Keratinocyte (primary cell): ENCODE measurements around the gene CASK. TPM values are rescaled to one million over a fixed set of nuclear protein-coding genes. Genes with fewer than 3 reads are reported as not detected.

Source experiments
- DNase-seq: peaks from one replicate; pipeline ENCODE4 v3.0.0-alpha.2; 2011; ENCODE audit warnings: low read depth, missing footprints, low spot score
- FAIRE-seq: peaks from 2 replicates; lab custom pipeline; 2011; peaks lifted over from hg19 to GRCh38; lab: Jason Lieb, UNC
- H2AFZ ChIP-seq: 2 replicates; pipeline ENCODE4 v1.6.0; 2012; ENCODE audit warnings: low read length, control low read depth, inconsistent platforms; ENCODE audit not compliant: control insufficient read depth
- H3K27ac ChIP-seq: 2 replicates; pipeline ENCODE4 v1.5.1; 2011; ENCODE audit warnings: low read length; ENCODE audit not compliant: control insufficient read depth, insufficient read depth
- H3K27me3 ChIP-seq: 3 replicates; pipeline ENCODE4 v1.6.0; 2011; ENCODE audit warnings: low read length; ENCODE audit not compliant: control insufficient read depth, insufficient read depth; ENCODE audit errors: extremely low read depth
- H3K36me3 ChIP-seq, 2 experiments: 2 replicates in 1 of 2; 3 replicates in 1 of 2; pipeline ENCODE4 v1.5.1; 2011; ENCODE audit warnings: low read length in 2 of 2, mild to moderate bottlenecking in 1 of 2; ENCODE audit not compliant: control insufficient read depth in 2 of 2, insufficient read depth in 2 of 2; ENCODE audit errors: extremely low read depth in 1 of 2
- H3K4me1 ChIP-seq: 3 replicates; pipeline ENCODE4 v1.5.1; 2011; ENCODE audit warnings: low read length; ENCODE audit not compliant: control insufficient read depth, insufficient read depth; ENCODE audit errors: extremely low read depth
- H3K4me2 ChIP-seq: 3 replicates; pipeline ENCODE4 v1.6.0; 2011; ENCODE audit warnings: low read depth, low read length; ENCODE audit not compliant: control insufficient read depth, insufficient read depth; ENCODE audit errors: extremely low read depth
- H3K4me3 ChIP-seq, 3 experiments: fragments of 200-600 bp in 1 of 3; sonication (generic) in 1 of 3; 2 replicates in 2 of 3; 3 replicates in 1 of 3; pipeline ENCODE4 v1.5.1; 2011 to 2016; ENCODE audit warnings: low read length in 3 of 3, mild to moderate bottlenecking in 3 of 3, control low read depth in 2 of 3, inconsistent platforms in 1 of 3, low read depth in 1 of 3, mixed read lengths in 1 of 3, mixed run types in 1 of 3, moderate library complexity in 1 of 3; ENCODE audit not compliant: control insufficient read depth in 2 of 3, insufficient read depth in 2 of 3; ENCODE audit errors: extremely low read depth in 1 of 3
- H3K79me2 ChIP-seq: 2 replicates; pipeline ENCODE4 v1.6.0; 2012; ENCODE audit warnings: low read length; ENCODE audit not compliant: control insufficient read depth, insufficient read depth
- H3K9ac ChIP-seq: 3 replicates; pipeline ENCODE4 v1.6.0; 2011; ENCODE audit warnings: low read length; ENCODE audit not compliant: control insufficient read depth, insufficient read depth; ENCODE audit errors: extremely low read depth
- H3K9me1 ChIP-seq: 3 replicates; pipeline ENCODE4 v1.6.0; 2011; ENCODE audit warnings: low read length; ENCODE audit not compliant: control insufficient read depth, insufficient read depth; ENCODE audit errors: extremely low read depth
- H3K9me3 ChIP-seq: 2 replicates; pipeline ENCODE4 v1.5.1; 2012; ENCODE audit warnings: low read depth, low read length; ENCODE audit not compliant: control insufficient read depth
- H4K20me1 ChIP-seq: 3 replicates; pipeline ENCODE4 v1.6.0; 2011; ENCODE audit warnings: low read length; ENCODE audit not compliant: control insufficient read depth, insufficient read depth; ENCODE audit errors: extremely low read depth
- CTCF ChIP-seq, 3 experiments: IDR thresholded peaks in 1 of 3; conservative IDR thresholded peaks in 1 of 3; optimal IDR thresholded peaks in 1 of 3; 2 replicates in 2 of 3; 3 replicates in 1 of 3; pipeline versions ENCODE3 to v1.5.1; 2011; ENCODE audit warnings: low read length in 3 of 3, mild to moderate bottlenecking in 3 of 3, moderate library complexity in 2 of 3, control low read depth in 1 of 3, inconsistent platforms in 1 of 3; ENCODE audit not compliant: insufficient read depth in 2 of 3; ENCODE audit errors: extremely low read depth in 1 of 3
- EZH2 ChIP-seq: IDR thresholded peaks from one replicate; pipeline ENCODE4 v1.6.1; 2012; ENCODE audit warnings: inconsistent platforms, mild to moderate bottlenecking, low read length, moderate library complexity
- dilution Hi-C: fragments of 300-500 bp; cut with MboI; formaldehyde crosslinking; loops from one replicate; pipeline ENCODE4 v1.7.0; 2020; ENCODE audit warnings: low sequenced_read_pairs; ENCODE audit not compliant: extremely low pct_ligation_motif_present
- polyA plus RNA-seq, 5 experiments: library from polyadenylated mRNA; depleted of rRNA in 3 of 5; stranded (reverse) in 3 of 5; stranded (forward) in 1 of 5; unstranded in 1 of 5; fragments of >200 nt; gene quantifications; 1 replicate in 1 of 5; 2 replicates in 3 of 5; 3 replicates in 1 of 5; pipeline versions ENCODE4 v1.2.1 to v1.2.3, GENCODE V29; 2011 to 2012; ENCODE audit warnings: missing spikeins in 2 of 5, low read depth in 1 of 5, low replicate concordance in 1 of 5

Gene CASK
- polyA plus RNA-seq, 1 donor (not counting 4 experiments of a cell fraction or from before 2014, with no cell fraction given), result 33.7 TPM

- TF ChIP-seq EZH2 (no peak), CTCF (optimal IDR thresholded peaks at IDR 0.05 in 1 of 3, IDR thresholded peaks at IDR 0.05 in 1 of 3, conservative IDR thresholded peaks at IDR 0.05 in 1 of 3; ENCODE audit: extremely low read depth in 1 of 3, insufficient read depth in 2 of 3, low read length in 3 of 3) (no peak)
- H2AFZ ChIP-seq, result no peak overlapping the region
- H3K4me3 ChIP-seq, result no peak overlapping the region
- H3K9me3 ChIP-seq, result no peaks in the 10 kb centered on the region
- no peaks in the 10 kb centered on the region for H3K79me2 ChIP-seq
- DNase-seq (no peak), FAIRE-seq (no peak)
- H3K36me3 ChIP-seq, result no peaks in the 10 kb centered on the region
- dilution Hi-C loops, result no loop called here
- no peaks in the 10 kb centered on the region for H3K27me3 ChIP-seq
- no peaks in the 10 kb centered on the region for H3K4me1 ChIP-seq
- no peaks in the 10 kb centered on the region for H4K20me1 ChIP-seq
- no peak overlapping the region for H3K27ac ChIP-seq
- no peak overlapping the region for H3K9ac ChIP-seq
- no peaks in the 10 kb centered on the region for H3K9me1 ChIP-seq
- H3K4me2 ChIP-seq, result no peak overlapping the region
Observed at GRCh38 chrX:41802958-41803357, 120.4 kb downstream of the CASK start.

- Histone ChIP-seq H3K4me1 (no peaks in the 10 kb centered on the region), H3K9me1 (no peaks in the 10 kb centered on the region), H4K20me1 (no peaks in the 10 kb centered on the region), H3K9me3 (no peaks in the 10 kb centered on the region), H3K4me2 (no peak overlapping the region), H3K9ac (no peak overlapping the region), H3K79me2 (no peaks in the 10 kb centered on the region), H3K36me3 (no peaks in the 10 kb centered on the region), H3K27me3 (no peaks in the 10 kb centered on the region), H3K27ac (no peak overlapping the region), H2AFZ (no peak overlapping the region), H3K4me3 (no peak overlapping the region)
- dilution Hi-C loops, result no loop called here
- FAIRE-seq (no peak), DNase-seq (no peak)
- TF ChIP-seq EZH2 (no peak), CTCF (optimal IDR thresholded peaks at IDR 0.05 in 1 of 3, IDR thresholded peaks at IDR 0.05 in 1 of 3, conservative IDR thresholded peaks at IDR 0.05 in 1 of 3; ENCODE audit: extremely low read depth in 1 of 3, insufficient read depth in 2 of 3, low read length in 3 of 3) (no peak)
Observed at GRCh38 chrX:41799661-41800060, 123.7 kb downstream of the CASK start.
